ENCODE data around the gene AP2M1. TPM values are rescaled to one million over a fixed set of nuclear protein-coding genes. Genes with fewer than 3 reads are reported as not detected.

Gene AP2M1
- total and polyA plus RNA-seq, 2 of the 13 experiments (the other 11 are each of a cell fraction or from before 2014, with no cell fraction given): 126 to 146 TPM

- TF ChIP-seq REXO4 (CRISPR knock-in tag; IDR thresholded peaks at IDR 0.05; ENCODE audit: borderline replicate concordance) (no peak), ETS1 (CRISPR knock-in tag; IDR thresholded peaks at IDR 0.05) (no peak), SALL1 (CRISPR knock-in tag; IDR thresholded peaks at IDR 0.05) (peak; percentile 87; the same call in 1 of the 2 replicates), ZNF770 (CRISPR knock-in tag; IDR thresholded peaks at IDR 0.05) (no peak), RBM39 (IDR thresholded peaks at IDR 0.05; ENCODE audit: low read depth, low read length, poor library complexity, severe bottlenecking) (peak; percentile 34), PHF8 (CRISPR knock-in tag; IDR thresholded peaks at IDR 0.05) (peak; percentile 84), TCF7 (IDR thresholded peaks at IDR 0.05; ENCODE audit: low read depth) (no peak), PAWR (CRISPR knock-in tag; IDR thresholded peaks at IDR 0.05; ENCODE audit: borderline replicate concordance) (no peak), SP5 (CRISPR knock-in tag; IDR thresholded peaks at IDR 0.05; ENCODE audit: borderline replicate concordance, low read depth) (peak; percentile 62; the same call in 1 of the 2 replicates), CEBPZ (IDR thresholded peaks at IDR 0.05; ENCODE audit: low read length) (no peak), KDM2A (CRISPR knock-in tag; IDR thresholded peaks at IDR 0.05; ENCODE audit: borderline replicate concordance, low read depth) (peak; percentile 73; the same call in 1 of the 2 replicates), ZNF687 (CRISPR knock-in tag; IDR thresholded peaks at IDR 0.05) (peak; percentile 82), ZHX1 (CRISPR knock-in tag; IDR thresholded peaks at IDR 0.05; ENCODE audit: low read depth) (peak; percentile 85; the same call in 1 of the 2 replicates)
These were observed at the start of gene AP2M1 (continued) for GRCh38 chr3:184174646-184175492.
